HFF-Myc (cell line): ENCODE measurements around the gene PLEKHM3.

Experiments
- DNase-seq: peaks from one replicate; pipeline ENCODE4 v3.0.0-alpha.2; 2011; ENCODE audit warnings: low read depth; ENCODE audit errors: extremely low read depth
- H3K4me3 ChIP-seq: replicated peaks from 2 replicates; pipeline ENCODE4 v1.5.1; 2011; ENCODE audit warnings: low read depth, mild to moderate bottlenecking, control low read depth, low read length
- CTCF ChIP-seq: IDR thresholded peaks from 2 replicates; pipeline ENCODE4 v1.5.1; 2012; ENCODE audit warnings: mild to moderate bottlenecking, low read depth, low read length, control low read depth; ENCODE audit errors: missing control alignments

The PLEKHM3 gene

GRCh38 chr2:208006833-208007232, 18.5 kb downstream of the PLEKHM3 start:
- no peak for TF ChIP-seq CTCF
- no peak overlapping the region for H3K4me3 ChIP-seq
- no peak for DNase-seq

GRCh38 chr2:208006337-208006736, 19.0 kb downstream of the PLEKHM3 start:
- no peak for DNase-seq
- TF ChIP-seq CTCF: no peak
- H3K4me3 ChIP-seq: no peak overlapping the region

DNA sequence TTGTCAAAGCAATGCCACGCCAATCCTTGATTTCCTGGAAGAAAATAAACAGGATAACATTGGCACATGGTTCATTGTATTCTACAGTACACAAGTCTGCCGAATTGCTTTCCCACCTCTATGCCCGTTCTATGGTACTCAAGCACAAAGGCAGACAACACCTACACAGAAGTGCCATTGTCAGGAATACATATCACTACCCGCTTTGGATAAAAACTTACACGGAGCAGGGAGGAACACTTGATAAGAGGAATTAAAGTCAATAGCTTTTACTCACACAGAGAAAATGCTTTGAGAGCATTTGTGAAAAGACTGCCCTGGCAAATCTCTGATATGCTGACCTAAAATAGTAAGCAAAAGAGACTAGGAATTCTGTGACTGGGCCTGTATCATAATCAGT, 23.4 kb downstream of the PLEKHM3 start:
- no peak overlapping the region for H3K4me3 ChIP-seq
- no peak for DNase-seq
- no peak for TF ChIP-seq CTCF

DNA sequence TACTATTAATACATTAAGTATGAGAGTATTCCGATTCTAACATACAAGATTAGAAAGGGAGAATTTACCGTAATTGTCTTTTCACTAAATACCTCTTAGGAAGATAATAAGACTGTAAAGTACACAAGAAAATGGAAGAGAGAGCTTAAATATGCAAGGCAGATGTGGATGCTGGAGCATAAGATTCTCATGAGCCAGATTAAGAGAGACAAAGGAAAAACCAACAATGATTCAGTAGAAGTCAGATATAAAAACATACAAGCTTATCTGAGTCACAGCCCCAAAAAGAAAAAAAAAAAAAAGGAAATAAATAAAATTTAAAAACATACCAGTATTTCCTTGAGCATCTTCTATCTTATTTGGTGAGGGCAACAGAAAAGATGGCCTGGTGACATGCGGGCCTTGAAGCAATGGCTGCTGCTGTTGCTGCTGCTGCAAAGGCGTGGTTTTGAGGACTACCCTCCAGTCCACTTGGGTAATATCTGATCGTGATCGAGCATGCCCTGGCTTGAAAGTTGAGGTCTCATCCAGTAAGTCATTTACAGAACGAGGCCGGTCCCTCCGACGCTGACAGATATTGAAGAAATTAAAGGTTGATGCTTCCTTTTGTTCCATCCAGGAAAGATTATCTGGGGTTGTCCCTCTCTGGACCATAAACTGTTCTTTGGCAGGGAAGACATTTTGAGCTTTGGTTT, 24.5 kb downstream of the PLEKHM3 start:
- no peak overlapping the region for H3K4me3 ChIP-seq
- DNase-seq: no peak
- TF ChIP-seq CTCF: no peak

GRCh38 chr2:207996848-207997247, 28.5 kb downstream of the PLEKHM3 start:
- H3K4me3 ChIP-seq: no peak overlapping the region
- no peak for DNase-seq

DNA sequence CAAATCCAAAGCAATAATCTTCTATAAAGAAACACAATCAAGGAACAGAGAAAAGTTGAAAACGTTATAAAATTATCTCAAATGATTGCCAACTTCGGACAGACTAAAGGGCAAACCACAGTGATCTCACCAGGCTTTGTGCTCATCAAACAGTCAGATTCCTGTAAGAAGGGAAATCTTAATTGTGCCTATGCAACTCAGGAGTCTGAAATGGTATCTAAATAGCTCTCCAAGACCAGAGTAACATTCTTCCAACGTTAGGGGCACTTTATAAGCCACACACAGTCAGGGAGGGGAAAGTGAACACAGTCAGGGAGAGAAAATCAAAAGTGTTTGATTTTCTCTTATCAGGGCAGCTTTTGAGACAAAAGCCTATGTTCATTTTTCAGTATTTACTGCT, 29.4 kb downstream of the PLEKHM3 start:
- TF ChIP-seq CTCF: no peak
- DNase-seq: no peak
- H3K4me3 ChIP-seq: no peak overlapping the region

More at GRCh38 chr2:207996848-207997247, 28.5 kb downstream of the PLEKHM3 start:
- no peak for TF ChIP-seq CTCF
